WTC11 (cell line): ENCODE measurements around the gene ASCL3. TPM values are rescaled to one million over a fixed set of nuclear protein-coding genes. Genes with fewer than 3 reads are reported as not detected.
"Not testable (repeated sequence)": the region's sequence is repeated elsewhere in the genome, so short reads cannot be mapped to it uniquely, and the experiment has no call there.

ENCODE experiments used
- ATAC-seq: fragments of 200-7000 bp; cut with Tn5 transposase; 2 replicates; pipeline ENCODE4 v1.10.0; 2021; ENCODE audit warnings: mild to moderate bottlenecking, moderate library complexity
- CTCF ChIA-PET: fragments of 300-600 bp; sonication (Branson Sonifier 250); formaldehyde crosslinking; loops from one replicate; lab custom pipeline; 2021; ENCODE audit warnings: antibody characterized with exemption; lab: Charles Lee
- POLR2A ChIA-PET: fragments of 350-600 bp; sonication (Branson Sonifier 250); formaldehyde crosslinking; loops from one replicate; lab custom pipeline; 2021; ENCODE audit warnings: antibody characterized with exemption; lab: Charles Lee
- DNase-seq: peaks from one replicate; pipeline ENCODE4 v3.0.0; 2021; ENCODE audit warnings: low spot score
- H3K27ac Mint-ChIP-seq: 2 replicates; pipeline ENCODE4 v1.8.0; 2021; ENCODE audit warnings: mixed read lengths
- H3K27me3 Mint-ChIP-seq: 2 replicates; pipeline ENCODE4 v1.8.0; 2021; ENCODE audit warnings: low read depth, mild to moderate bottlenecking, moderate library complexity, mixed read lengths
- H3K36me3 Mint-ChIP-seq: 2 replicates; pipeline ENCODE4 v1.8.0; 2021; ENCODE audit warnings: mixed read lengths
- H3K4me1 Mint-ChIP-seq: 2 replicates; pipeline ENCODE4 v1.8.0; 2022; ENCODE audit warnings: mixed read lengths
- H3K4me3 Mint-ChIP-seq: 2 replicates; pipeline ENCODE4 v1.8.0; 2021; ENCODE audit warnings: mild to moderate bottlenecking, moderate library complexity, mixed read lengths
- H3K9me3 Mint-ChIP-seq: 2 replicates; pipeline ENCODE4 v1.8.0; 2021; ENCODE audit warnings: mixed read lengths
- ATF1 ChIP-seq: sonication (generic); formaldehyde crosslinking; IDR thresholded peaks from 2 replicates; pipeline ENCODE4 v1.8.1; 2023; ENCODE audit warnings: mild to moderate bottlenecking, moderate library complexity, missing genetic modification reagents
- ATF2 ChIP-seq: sonication (generic); formaldehyde crosslinking; IDR thresholded peaks from 2 replicates; pipeline ENCODE4 v1.8.1; 2022; ENCODE audit warnings: low read depth, missing genetic modification reagents, borderline replicate concordance
- FOXJ3 ChIP-seq: sonication (generic); formaldehyde crosslinking; IDR thresholded peaks from 2 replicates; pipeline ENCODE4 v1.9.0; 2021; ENCODE audit warnings: missing genetic modification reagents, mild to moderate bottlenecking, borderline replicate concordance
- FOXP4 ChIP-seq: sonication (generic); formaldehyde crosslinking; IDR thresholded peaks from 2 replicates; pipeline ENCODE4 v1.8.0; 2022; ENCODE audit warnings: mild to moderate bottlenecking, missing genetic modification reagents
- MLX ChIP-seq: sonication (generic); formaldehyde crosslinking; IDR thresholded peaks from 2 replicates; pipeline ENCODE4 v1.8.1; 2023; ENCODE audit warnings: mild to moderate bottlenecking, missing genetic modification reagents, moderate library complexity
- MYBL2 ChIP-seq: sonication (generic); formaldehyde crosslinking; IDR thresholded peaks from 2 replicates; pipeline ENCODE4 v1.8.1; 2023; ENCODE audit warnings: mild to moderate bottlenecking, moderate library complexity, missing genetic modification reagents
- NR1H2 ChIP-seq: sonication (generic); formaldehyde crosslinking; IDR thresholded peaks from 2 replicates; pipeline ENCODE4 v1.9.0; 2021; ENCODE audit warnings: mild to moderate bottlenecking, moderate library complexity, missing genetic modification reagents
- RORB ChIP-seq: fragments of 250-450 bp; sonication (Bioruptor Pico); IDR thresholded peaks from 2 replicates; pipeline ENCODE4 v1.9.0; 2021; ENCODE audit warnings: mild to moderate bottlenecking
- SP1 ChIP-seq: sonication (generic); formaldehyde crosslinking; conservative IDR thresholded peaks from 2 replicates; pipeline ENCODE4 v1.8.1; 2022; ENCODE audit warnings: missing genetic modification reagents
- STAT6 ChIP-seq: sonication (generic); formaldehyde crosslinking; conservative IDR thresholded peaks from 2 replicates; pipeline ENCODE4 v1.8.1; 2023; ENCODE audit warnings: mild to moderate bottlenecking, low read depth, missing genetic modification reagents, moderate library complexity
- TCF7 ChIP-seq: sonication (generic); formaldehyde crosslinking; IDR thresholded peaks from 2 replicates; pipeline ENCODE4 v1.8.0; 2022; ENCODE audit warnings: mild to moderate bottlenecking, low read depth, missing genetic modification reagents, moderate library complexity
- ZNF121 ChIP-seq: sonication (generic); formaldehyde crosslinking; IDR thresholded peaks from 2 replicates; pipeline ENCODE4 v1.8.0; 2023; ENCODE audit warnings: missing genetic modification reagents
- ZNF138 ChIP-seq: sonication (generic); formaldehyde crosslinking; conservative IDR thresholded peaks from 2 replicates; pipeline ENCODE4 v1.8.1; 2022; ENCODE audit warnings: mild to moderate bottlenecking, moderate library complexity, missing genetic modification reagents
- ZNF416 ChIP-seq: fragments of 250-450 bp; sonication (Bioruptor Pico); IDR thresholded peaks from 2 replicates; pipeline ENCODE4 v1.9.0; 2021; ENCODE audit warnings: mild to moderate bottlenecking, inconsistent platforms
- ZSCAN18 ChIP-seq: fragments of 250-450 bp; sonication (Bioruptor Pico); IDR thresholded peaks from 2 replicates; pipeline ENCODE4 v2.1.2; 2022; ENCODE audit warnings: mild to moderate bottlenecking, moderate library complexity
- total RNA-seq: library from RNA; stranded (reverse); gene quantifications from 3 replicates; pipeline ENCODE4 v1.2.3, GENCODE V29; 2021
- TF ChIP-seq, protein P1 (sequence below): sonication (generic); formaldehyde crosslinking; IDR thresholded peaks from 2 replicates; pipeline ENCODE4 v1.8.0; 2022; ENCODE audit warnings: mild to moderate bottlenecking, missing genetic modification reagents
- TF ChIP-seq, protein P2 (sequence below): sonication (generic); formaldehyde crosslinking; IDR thresholded peaks from 2 replicates; pipeline ENCODE4 v1.8.1; 2023; ENCODE audit warnings: mild to moderate bottlenecking, missing genetic modification reagents, moderate library complexity

Gene ASCL3
- total RNA-seq, 1 experiment from 2014 or later: not detected

- Mint-ChIP-seq H3K9me3 (no peaks in the 10 kb centered on the region), H3K36me3 (no peaks in the 10 kb centered on the region), H3K27me3 (no peaks in the 10 kb centered on the region), H3K4me3 (no peak overlapping the region), H3K27ac (no peak overlapping the region; the same call in 1 of the 2 replicates), H3K4me1 (peaks cover 22% of the 10 kb centered on the region)
- ChIA-PET CTCF (interaction anchor here (2.0 to 2.5 kb wide), 2 partner anchors 22 to 201 kb away, joined by 7 read pairs; no protein-coding TSS in a partner anchor), POLR2A (interaction anchor here (0.6 kb wide), 1 partner anchor 26 kb away, joined by 5 read pairs; no protein-coding TSS in a partner anchor)
- ATAC-seq (no peak), DNase-seq (no peak)
- TF ChIP-seq ZNF138 (CRISPR knock-in tag): no peak
- TF ChIP-seq FOXP4: no peak
- TF ChIP-seq MLX (CRISPR knock-in tag): no peak
- no peak for TF ChIP-seq ZSCAN18 (CRISPR knock-in tag)
- no peak for TF ChIP-seq SP1
- TF ChIP-seq MYBL2 (CRISPR knock-in tag): no peak
- TF ChIP-seq STAT6 (CRISPR knock-in tag): no peak
- no peak for TF ChIP-seq FOXJ3 (CRISPR knock-in tag)
- TF ChIP-seq ATF1 (CRISPR knock-in tag): no peak
- TF ChIP-seq RORB (CRISPR knock-in tag): no peak
- no peak for TF ChIP-seq ATF2 (CRISPR knock-in tag)
- no peak for TF ChIP-seq NR1H2 (CRISPR knock-in tag)
- TF ChIP-seq, protein P1, sequence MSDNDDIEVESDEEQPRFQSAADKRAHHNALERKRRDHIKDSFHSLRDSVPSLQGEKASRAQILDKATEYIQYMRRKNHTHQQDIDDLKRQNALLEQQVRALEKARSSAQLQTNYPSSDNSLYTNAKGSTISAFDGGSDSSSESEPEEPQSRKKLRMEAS (CRISPR knock-in tag): no peak
- TF ChIP-seq, protein P2, sequence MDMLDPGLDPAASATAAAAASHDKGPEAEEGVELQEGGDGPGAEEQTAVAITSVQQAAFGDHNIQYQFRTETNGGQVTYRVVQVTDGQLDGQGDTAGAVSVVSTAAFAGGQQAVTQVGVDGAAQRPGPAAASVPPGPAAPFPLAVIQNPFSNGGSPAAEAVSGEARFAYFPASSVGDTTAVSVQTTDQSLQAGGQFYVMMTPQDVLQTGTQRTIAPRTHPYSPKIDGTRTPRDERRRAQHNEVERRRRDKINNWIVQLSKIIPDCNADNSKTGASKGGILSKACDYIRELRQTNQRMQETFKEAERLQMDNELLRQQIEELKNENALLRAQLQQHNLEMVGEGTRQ: no peak
- TF ChIP-seq ZNF416: no peak
- TF ChIP-seq TCF7: no peak
These were observed 5.7 kb downstream of the ASCL3 start for GRCh38 chr11:8937159-8937558.

GRCh38 chr11:8935789-8936188 is 7.0 kb downstream of the ASCL3 start:
- not testable (repeated sequence) for H3K27ac Mint-ChIP-seq, DNase-seq

More at GRCh38 chr11:8935789-8936188, 7.0 kb downstream of the ASCL3 start:
- CTCF ChIA-PET: interaction anchor here (0.7 to 2.6 kb wide), 5 partner anchors 24 to 202 kb away, joined by 3 to 55 read pairs (median 5); no protein-coding TSS in a partner anchor
- POLR2A ChIA-PET, H3K36me3 Mint-ChIP-seq, H3K27me3 Mint-ChIP-seq, H3K9me3 Mint-ChIP-seq, H3K4me3 Mint-ChIP-seq, ATAC-seq: not testable (repeated sequence)
- 0 out of 2 replicates have a peak, but pooled peaks have one; percentile 3 for TF ChIP-seq ZNF121 (CRISPR knock-in tag)
- peaks cover 25% of the 10 kb centered on the region for H3K4me1 Mint-ChIP-seq
